ENCODE results near the gene MAN2B1.

- TF ChIP-seq, protein P1, sequence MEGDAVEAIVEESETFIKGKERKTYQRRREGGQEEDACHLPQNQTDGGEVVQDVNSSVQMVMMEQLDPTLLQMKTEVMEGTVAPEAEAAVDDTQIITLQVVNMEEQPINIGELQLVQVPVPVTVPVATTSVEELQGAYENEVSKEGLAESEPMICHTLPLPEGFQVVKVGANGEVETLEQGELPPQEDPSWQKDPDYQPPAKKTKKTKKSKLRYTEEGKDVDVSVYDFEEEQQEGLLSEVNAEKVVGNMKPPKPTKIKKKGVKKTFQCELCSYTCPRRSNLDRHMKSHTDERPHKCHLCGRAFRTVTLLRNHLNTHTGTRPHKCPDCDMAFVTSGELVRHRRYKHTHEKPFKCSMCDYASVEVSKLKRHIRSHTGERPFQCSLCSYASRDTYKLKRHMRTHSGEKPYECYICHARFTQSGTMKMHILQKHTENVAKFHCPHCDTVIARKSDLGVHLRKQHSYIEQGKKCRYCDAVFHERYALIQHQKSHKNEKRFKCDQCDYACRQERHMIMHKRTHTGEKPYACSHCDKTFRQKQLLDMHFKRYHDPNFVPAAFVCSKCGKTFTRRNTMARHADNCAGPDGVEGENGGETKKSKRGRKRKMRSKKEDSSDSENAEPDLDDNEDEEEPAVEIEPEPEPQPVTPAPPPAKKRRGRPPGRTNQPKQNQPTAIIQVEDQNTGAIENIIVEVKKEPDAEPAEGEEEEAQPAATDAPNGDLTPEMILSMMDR (IDR thresholded peaks at IDR 0.05) = no peak
- TF ChIP-seq POLR2A (IDR thresholded peaks at IDR 0.05) (no peak), EP300 (IDR thresholded peaks at IDR 0.05) (no peak)
Observed at GRCh38 chr19:12657966-12658365, 8.6 kb downstream of the MAN2B1 start.
